Fibroblast of lung (primary cell): ENCODE data around the gene BAZ2B. TPM values are rescaled to one million over a fixed set of nuclear protein-coding genes. Genes with fewer than 3 reads are reported as not detected.
"Not testable (repeated sequence)": the region's sequence is repeated elsewhere in the genome, so short reads cannot be mapped to it uniquely, and the experiment has no call there.

Experiments used
- DNase-seq, 2 donors: peaks; one replicate each; pipeline versions ENCODE4 v3.0.0 to v3.0.0-alpha.2; 2010; ENCODE audit warnings: low read depth in 2 of 2
- H2AFZ ChIP-seq: 2 replicates; pipeline ENCODE4 v1.5.1; 2012; ENCODE audit warnings: low read length, control low read depth, inconsistent platforms
- H3K27ac ChIP-seq: 2 replicates; pipeline ENCODE4 v1.5.1; 2011; ENCODE audit warnings: low read length, control low read depth; ENCODE audit not compliant: insufficient read depth
- H3K27me3 ChIP-seq: 2 replicates; pipeline ENCODE4 v1.5.1; 2011; ENCODE audit warnings: mild to moderate bottlenecking, low read length; ENCODE audit not compliant: control insufficient read depth, insufficient read depth
- H3K36me3 ChIP-seq: 2 replicates; pipeline ENCODE4 v1.5.1; 2011; ENCODE audit warnings: low read length; ENCODE audit not compliant: control insufficient read depth, insufficient read depth
- H3K4me1 ChIP-seq: 2 replicates; pipeline ENCODE4 v1.5.1; 2011; ENCODE audit warnings: low read length; ENCODE audit not compliant: control insufficient read depth, insufficient read depth; ENCODE audit errors: extremely low read depth
- H3K4me2 ChIP-seq: 2 replicates; pipeline ENCODE4 v1.5.1; 2011; ENCODE audit warnings: low read length, control low read depth; ENCODE audit not compliant: insufficient read depth; ENCODE audit errors: extremely low read depth
- H3K4me3 ChIP-seq, 4 experiments: fragments of 200-600 bp in 1 of 4; sonication (generic) in 1 of 4; replicated peaks in 1 of 4; 2 replicates each; pipeline ENCODE4 v1.5.1; 2011 to 2016; ENCODE audit warnings: low read length in 4 of 4, low read depth in 3 of 4, mild to moderate bottlenecking in 3 of 4, control low read depth in 2 of 4, inconsistent platforms in 1 of 4, mixed read lengths in 1 of 4; ENCODE audit not compliant: insufficient read depth in 1 of 4; ENCODE audit errors: control extremely low read depth in 1 of 4
- H3K79me2 ChIP-seq: 2 replicates; pipeline ENCODE4 v1.5.1; 2012; ENCODE audit warnings: mild to moderate bottlenecking, low read length, inconsistent platforms; ENCODE audit not compliant: control insufficient read depth, insufficient read depth
- H3K9ac ChIP-seq: 2 replicates; pipeline ENCODE4 v1.5.1; 2011; ENCODE audit warnings: mild to moderate bottlenecking, low read length, control low read depth; ENCODE audit not compliant: insufficient read depth
- H3K9me3 ChIP-seq: 2 replicates; pipeline ENCODE4 v1.5.1; 2012; ENCODE audit warnings: low read depth, low read length; ENCODE audit not compliant: control insufficient read depth, insufficient read depth
- H4K20me1 ChIP-seq: 2 replicates; pipeline ENCODE4 v1.5.1; 2011; ENCODE audit warnings: low read length; ENCODE audit not compliant: control insufficient read depth, insufficient read depth; ENCODE audit errors: extremely low read depth
- CTCF ChIP-seq, 2 donors: IDR thresholded peaks in 1 of 2; conservative IDR thresholded peaks in 1 of 2; 1 replicate in 1 of 2; 2 replicates in 1 of 2; pipeline ENCODE4 v1.5.1; 2011 to 2012; ENCODE audit warnings: low read length in 2 of 2, control low read depth in 1 of 2, inconsistent platforms in 1 of 2, low read depth in 1 of 2, mild to moderate bottlenecking in 1 of 2
- EZH2 ChIP-seq: IDR thresholded peaks from 2 replicates; pipeline ENCODE4 v1.5.1; 2012; ENCODE audit warnings: low read length, control low read depth, mild to moderate bottlenecking; ENCODE audit errors: missing control alignments
- polyA plus RNA-seq, 2 donors: library from polyadenylated mRNA; depleted of rRNA in 1 of 2; stranded (reverse) in 1 of 2; unstranded in 1 of 2; fragments of >200 nt; gene quantifications; 2 replicates each; pipeline ENCODE4 v1.2.1, GENCODE V29; 2011 to 2012; ENCODE audit warnings: missing spikeins in 1 of 2
- total RNA-seq: library from RNA; depleted of rRNA; stranded (reverse); fragments of >200 nt; gene quantifications from 2 replicates; pipeline ENCODE4 v1.2.1, GENCODE V29; 2014

Gene BAZ2B
- total and polyA plus RNA-seq, 2 donors (not counting 1 experiment from before 2014, with no cell fraction given), result 28.0 to 61.8 TPM

- no peaks in the 10 kb centered on the region for H3K79me2 ChIP-seq
- no peaks in the 10 kb centered on the region for H3K9me3 ChIP-seq
- H3K4me3 ChIP-seq, result no peak overlapping the region
- no peaks in the 10 kb centered on the region for H3K4me1 ChIP-seq
- H2AFZ ChIP-seq, result no peak overlapping the region
- H3K27ac ChIP-seq, result no peak overlapping the region
- no peaks in the 10 kb centered on the region for H3K27me3 ChIP-seq
- H3K36me3 ChIP-seq, result no peaks in the 10 kb centered on the region
- H4K20me1 ChIP-seq, result no peaks in the 10 kb centered on the region
- no peak for DNase-seq
- no peak overlapping the region for H3K9ac ChIP-seq
- H3K4me2 ChIP-seq, result no peak overlapping the region
- TF ChIP-seq CTCF (conservative IDR thresholded peaks at IDR 0.05 in 1 of 2, IDR thresholded peaks at IDR 0.05 in 1 of 2; ENCODE audit: low read depth in 1 of 2, low read length in 2 of 2) (no peak), EZH2 (no peak)
These were observed 16.9 kb upstream of the BAZ2B start for GRCh38 chr2:159633219-159633618.

- not testable (repeated sequence) for H3K9me3 ChIP-seq, H3K36me3 ChIP-seq
These were observed 9.3 kb upstream of the BAZ2B start for GRCh38 chr2:159625628-159626027.

GRCh38 chr2:159623436-159623835 lies 7.1 kb upstream of the BAZ2B start:
- no peaks in the 10 kb centered on the region for H3K36me3 ChIP-seq

More at GRCh38 chr2:159625628-159626027, 9.3 kb upstream of the BAZ2B start:
- H4K20me1 ChIP-seq, H3K4me3 ChIP-seq, H3K27ac ChIP-seq, H3K79me2 ChIP-seq, H3K9ac ChIP-seq, H3K4me2 ChIP-seq, H3K4me1 ChIP-seq, DNase-seq, H3K27me3 ChIP-seq, H2AFZ ChIP-seq: not testable (repeated sequence)

More at GRCh38 chr2:159623436-159623835, 7.1 kb upstream of the BAZ2B start:
- Histone ChIP-seq H3K27ac (no peak overlapping the region), H3K9ac (no peak overlapping the region), H3K4me2 (no peak overlapping the region), H3K4me1 (no peaks in the 10 kb centered on the region), H3K27me3 (no peaks in the 10 kb centered on the region), H2AFZ (no peak overlapping the region), H4K20me1 (no peaks in the 10 kb centered on the region), H3K4me3 (no peak overlapping the region), H3K79me2 (no peaks in the 10 kb centered on the region), H3K9me3 (no peaks in the 10 kb centered on the region)
- no peak for DNase-seq
- TF ChIP-seq EZH2 (no peak), CTCF (conservative IDR thresholded peaks at IDR 0.05 in 1 of 2, IDR thresholded peaks at IDR 0.05 in 1 of 2; ENCODE audit: low read depth in 1 of 2, low read length in 2 of 2) (no peak)
